ENCODE data around the gene EDIL3. TPM values are rescaled to one million over a fixed set of nuclear protein-coding genes. Genes with fewer than 3 reads are reported as not detected.

EDIL3 gene
- total and polyA plus RNA-seq, 2 of the 8 experiments (the other 6 are each of a cell fraction or from before 2014, with no cell fraction given) = 14.7 to 47.2 TPM

DNA sequence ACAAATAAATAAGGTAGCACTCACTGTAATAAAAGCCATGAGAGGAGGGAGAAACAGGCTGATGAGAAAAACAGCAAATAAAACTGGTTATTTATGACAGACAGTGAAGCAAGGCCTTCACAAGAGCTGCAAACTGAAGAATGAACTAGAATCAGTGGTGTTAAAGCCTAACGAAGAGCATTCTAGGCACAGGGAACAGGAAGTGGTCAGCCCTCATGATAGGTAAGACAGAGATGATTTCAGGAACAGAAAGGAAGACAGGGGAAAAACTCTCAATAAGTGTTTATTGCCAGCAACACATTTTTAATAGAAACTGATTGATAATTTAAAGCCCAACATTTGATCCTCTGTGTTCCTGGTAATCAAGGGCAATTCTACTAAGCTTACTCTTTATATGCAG is 124.5 kb downstream of the EDIL3 start (continued):
- TF ChIP-seq, protein P1, sequence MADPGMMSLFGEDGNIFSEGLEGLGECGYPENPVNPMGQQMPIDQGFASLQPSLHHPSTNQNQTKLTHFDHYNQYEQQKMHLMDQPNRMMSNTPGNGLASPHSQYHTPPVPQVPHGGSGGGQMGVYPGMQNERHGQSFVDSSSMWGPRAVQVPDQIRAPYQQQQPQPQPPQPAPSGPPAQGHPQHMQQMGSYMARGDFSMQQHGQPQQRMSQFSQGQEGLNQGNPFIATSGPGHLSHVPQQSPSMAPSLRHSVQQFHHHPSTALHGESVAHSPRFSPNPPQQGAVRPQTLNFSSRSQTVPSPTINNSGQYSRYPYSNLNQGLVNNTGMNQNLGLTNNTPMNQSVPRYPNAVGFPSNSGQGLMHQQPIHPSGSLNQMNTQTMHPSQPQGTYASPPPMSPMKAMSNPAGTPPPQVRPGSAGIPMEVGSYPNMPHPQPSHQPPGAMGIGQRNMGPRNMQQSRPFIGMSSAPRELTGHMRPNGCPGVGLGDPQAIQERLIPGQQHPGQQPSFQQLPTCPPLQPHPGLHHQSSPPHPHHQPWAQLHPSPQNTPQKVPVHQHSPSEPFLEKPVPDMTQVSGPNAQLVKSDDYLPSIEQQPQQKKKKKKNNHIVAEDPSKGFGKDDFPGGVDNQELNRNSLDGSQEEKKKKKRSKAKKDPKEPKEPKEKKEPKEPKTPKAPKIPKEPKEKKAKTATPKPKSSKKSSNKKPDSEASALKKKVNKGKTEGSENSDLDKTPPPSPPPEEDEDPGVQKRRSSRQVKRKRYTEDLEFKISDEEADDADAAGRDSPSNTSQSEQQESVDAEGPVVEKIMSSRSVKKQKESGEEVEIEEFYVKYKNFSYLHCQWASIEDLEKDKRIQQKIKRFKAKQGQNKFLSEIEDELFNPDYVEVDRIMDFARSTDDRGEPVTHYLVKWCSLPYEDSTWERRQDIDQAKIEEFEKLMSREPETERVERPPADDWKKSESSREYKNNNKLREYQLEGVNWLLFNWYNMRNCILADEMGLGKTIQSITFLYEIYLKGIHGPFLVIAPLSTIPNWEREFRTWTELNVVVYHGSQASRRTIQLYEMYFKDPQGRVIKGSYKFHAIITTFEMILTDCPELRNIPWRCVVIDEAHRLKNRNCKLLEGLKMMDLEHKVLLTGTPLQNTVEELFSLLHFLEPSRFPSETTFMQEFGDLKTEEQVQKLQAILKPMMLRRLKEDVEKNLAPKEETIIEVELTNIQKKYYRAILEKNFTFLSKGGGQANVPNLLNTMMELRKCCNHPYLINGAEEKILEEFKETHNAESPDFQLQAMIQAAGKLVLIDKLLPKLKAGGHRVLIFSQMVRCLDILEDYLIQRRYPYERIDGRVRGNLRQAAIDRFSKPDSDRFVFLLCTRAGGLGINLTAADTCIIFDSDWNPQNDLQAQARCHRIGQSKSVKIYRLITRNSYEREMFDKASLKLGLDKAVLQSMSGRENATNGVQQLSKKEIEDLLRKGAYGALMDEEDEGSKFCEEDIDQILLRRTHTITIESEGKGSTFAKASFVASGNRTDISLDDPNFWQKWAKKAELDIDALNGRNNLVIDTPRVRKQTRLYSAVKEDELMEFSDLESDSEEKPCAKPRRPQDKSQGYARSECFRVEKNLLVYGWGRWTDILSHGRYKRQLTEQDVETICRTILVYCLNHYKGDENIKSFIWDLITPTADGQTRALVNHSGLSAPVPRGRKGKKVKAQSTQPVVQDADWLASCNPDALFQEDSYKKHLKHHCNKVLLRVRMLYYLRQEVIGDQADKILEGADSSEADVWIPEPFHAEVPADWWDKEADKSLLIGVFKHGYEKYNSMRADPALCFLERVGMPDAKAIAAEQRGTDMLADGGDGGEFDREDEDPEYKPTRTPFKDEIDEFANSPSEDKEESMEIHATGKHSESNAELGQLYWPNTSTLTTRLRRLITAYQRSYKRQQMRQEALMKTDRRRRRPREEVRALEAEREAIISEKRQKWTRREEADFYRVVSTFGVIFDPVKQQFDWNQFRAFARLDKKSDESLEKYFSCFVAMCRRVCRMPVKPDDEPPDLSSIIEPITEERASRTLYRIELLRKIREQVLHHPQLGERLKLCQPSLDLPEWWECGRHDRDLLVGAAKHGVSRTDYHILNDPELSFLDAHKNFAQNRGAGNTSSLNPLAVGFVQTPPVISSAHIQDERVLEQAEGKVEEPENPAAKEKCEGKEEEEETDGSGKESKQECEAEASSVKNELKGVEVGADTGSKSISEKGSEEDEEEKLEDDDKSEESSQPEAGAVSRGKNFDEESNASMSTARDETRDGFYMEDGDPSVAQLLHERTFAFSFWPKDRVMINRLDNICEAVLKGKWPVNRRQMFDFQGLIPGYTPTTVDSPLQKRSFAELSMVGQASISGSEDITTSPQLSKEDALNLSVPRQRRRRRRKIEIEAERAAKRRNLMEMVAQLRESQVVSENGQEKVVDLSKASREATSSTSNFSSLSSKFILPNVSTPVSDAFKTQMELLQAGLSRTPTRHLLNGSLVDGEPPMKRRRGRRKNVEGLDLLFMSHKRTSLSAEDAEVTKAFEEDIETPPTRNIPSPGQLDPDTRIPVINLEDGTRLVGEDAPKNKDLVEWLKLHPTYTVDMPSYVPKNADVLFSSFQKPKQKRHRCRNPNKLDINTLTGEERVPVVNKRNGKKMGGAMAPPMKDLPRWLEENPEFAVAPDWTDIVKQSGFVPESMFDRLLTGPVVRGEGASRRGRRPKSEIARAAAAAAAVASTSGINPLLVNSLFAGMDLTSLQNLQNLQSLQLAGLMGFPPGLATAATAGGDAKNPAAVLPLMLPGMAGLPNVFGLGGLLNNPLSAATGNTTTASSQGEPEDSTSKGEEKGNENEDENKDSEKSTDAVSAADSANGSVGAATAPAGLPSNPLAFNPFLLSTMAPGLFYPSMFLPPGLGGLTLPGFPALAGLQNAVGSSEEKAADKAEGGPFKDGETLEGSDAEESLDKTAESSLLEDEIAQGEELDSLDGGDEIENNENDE (IDR thresholded peaks at IDR 0.05; ENCODE audit: insufficient replicate concordance, low read length) = no peak
- TF ChIP-seq HDAC2 (IDR thresholded peaks at IDR 0.05; ENCODE audit: borderline replicate concordance in 1 of 2, low read depth in 2 of 2, low read length in 2 of 2) (no peak), TAF7 (optimal IDR thresholded peaks at IDR 0.05; ENCODE audit: borderline replicate concordance, low read depth, low read length) (no peak)

Data from H1 (cell line).